ENCODE data around the gene FN3KRP.

- TF ChIP-seq, protein P1, sequence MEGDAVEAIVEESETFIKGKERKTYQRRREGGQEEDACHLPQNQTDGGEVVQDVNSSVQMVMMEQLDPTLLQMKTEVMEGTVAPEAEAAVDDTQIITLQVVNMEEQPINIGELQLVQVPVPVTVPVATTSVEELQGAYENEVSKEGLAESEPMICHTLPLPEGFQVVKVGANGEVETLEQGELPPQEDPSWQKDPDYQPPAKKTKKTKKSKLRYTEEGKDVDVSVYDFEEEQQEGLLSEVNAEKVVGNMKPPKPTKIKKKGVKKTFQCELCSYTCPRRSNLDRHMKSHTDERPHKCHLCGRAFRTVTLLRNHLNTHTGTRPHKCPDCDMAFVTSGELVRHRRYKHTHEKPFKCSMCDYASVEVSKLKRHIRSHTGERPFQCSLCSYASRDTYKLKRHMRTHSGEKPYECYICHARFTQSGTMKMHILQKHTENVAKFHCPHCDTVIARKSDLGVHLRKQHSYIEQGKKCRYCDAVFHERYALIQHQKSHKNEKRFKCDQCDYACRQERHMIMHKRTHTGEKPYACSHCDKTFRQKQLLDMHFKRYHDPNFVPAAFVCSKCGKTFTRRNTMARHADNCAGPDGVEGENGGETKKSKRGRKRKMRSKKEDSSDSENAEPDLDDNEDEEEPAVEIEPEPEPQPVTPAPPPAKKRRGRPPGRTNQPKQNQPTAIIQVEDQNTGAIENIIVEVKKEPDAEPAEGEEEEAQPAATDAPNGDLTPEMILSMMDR (IDR thresholded peaks at IDR 0.05) = no peak
- no peak for TF ChIP-seq POLR2A (IDR thresholded peaks at IDR 0.05)
These were observed 59.9 kb downstream of the FN3KRP start for GRCh38 chr17:82776454-82776853.

All from heart left ventricle (tissue), 13 donors.